Panc1 (cell line): ENCODE data around the gene EPC1. TPM values are rescaled to one million over a fixed set of nuclear protein-coding genes. Genes with fewer than 3 reads are reported as not detected.
"Not testable (repeated sequence)": the region's sequence is repeated elsewhere in the genome, so short reads cannot be mapped to it uniquely, and the experiment has no call there.

ENCODE experiments used
- ATAC-seq: fragments of 200-7000 bp; cut with Tn5 transposase; 2 replicates; pipeline ENCODE4 v1.9.1; 2020; ENCODE audit warnings: mild to moderate bottlenecking, moderate library complexity
- Bru-seq: library from RNA; stranded (reverse); fragments of 400-500 nt; gene quantifications from one replicate; lab custom pipeline; 2021; lab: Mats Ljungman, UMichigan
- BruChase-seq, 2 experiments: library from RNA; stranded (reverse); fragments of 400-500 nt; gene quantifications; one replicate each; lab custom pipeline; 2021; lab: Mats Ljungman, UMichigan
- BruUV-seq: library from RNA; stranded (reverse); fragments of 400-500 nt; replicated peaks from 2 replicates; lab custom pipeline; 2021; lab: Mats Ljungman, UMichigan
- CTCF ChIA-PET: fragments of 300-600 bp; sonication (Branson Sonifier 250); formaldehyde crosslinking; loops from one replicate; lab custom pipeline; 2022; ENCODE audit warnings: antibody characterized with exemption; lab: Charles Lee
- POLR2A ChIA-PET: fragments of 300-600 bp; sonication (Branson Sonifier 250); formaldehyde crosslinking; loops from one replicate; lab custom pipeline; 2022; ENCODE audit warnings: antibody characterized with exemption; lab: Charles Lee
- DNase-seq: peaks from one replicate; pipeline ENCODE4 v3.0.0-alpha.2; 2010; ENCODE audit warnings: low read depth, low spot score
- H3K27ac ChIP-seq: 2 replicates; pipeline ENCODE4 v1.5.1; 2011; ENCODE audit warnings: mild to moderate bottlenecking, low read length, inconsistent platforms
- H3K27me3 ChIP-seq: fragments of 200-500 bp; sonication (Bioruptor generic); 2 replicates; pipeline ENCODE4 v1.6.0; 2014; ENCODE audit warnings: low read length, inconsistent platforms; ENCODE audit not compliant: control insufficient read depth, insufficient read depth
- H3K36me3 ChIP-seq: fragments of 200-500 bp; sonication (Bioruptor generic); 2 replicates; pipeline ENCODE4 v1.5.1; 2014; ENCODE audit warnings: inconsistent platforms, mild to moderate bottlenecking, low read length, moderate library complexity; ENCODE audit not compliant: control insufficient read depth, insufficient read depth
- H3K4me1 ChIP-seq: 2 replicates; pipeline ENCODE4 v1.5.1; 2011; ENCODE audit warnings: inconsistent platforms, mild to moderate bottlenecking, low read length, moderate library complexity; ENCODE audit not compliant: control insufficient read depth, insufficient read depth
- H3K4me3 ChIP-seq, 2 experiments: 2 replicates each; pipeline ENCODE4 v1.5.1; 2011 to 2012; ENCODE audit warnings: low read depth in 2 of 2, low read length in 2 of 2, mild to moderate bottlenecking in 2 of 2, inconsistent platforms in 1 of 2, moderate library complexity in 1 of 2
- H3K9me3 ChIP-seq: fragments of 200-500 bp; sonication (Bioruptor generic); 2 replicates; pipeline ENCODE4 v1.5.1; 2014; ENCODE audit warnings: low read depth, mild to moderate bottlenecking, inconsistent platforms, low read length, moderate library complexity; ENCODE audit not compliant: control insufficient read depth, insufficient read depth
- POLR2AphosphoS5 ChIP-seq: IDR thresholded peaks from 2 replicates; pipeline ENCODE4 v1.6.1; 2012; ENCODE audit warnings: mild to moderate bottlenecking, low read depth, low read length, moderate library complexity
- SIN3A ChIP-seq: IDR thresholded peaks from 2 replicates; pipeline ENCODE4 v1.6.1; 2012; ENCODE audit warnings: low read depth, mild to moderate bottlenecking, low read length, moderate library complexity, borderline replicate concordance; ENCODE audit not compliant: insufficient read depth
- TCF7L2 ChIP-seq: IDR thresholded peaks from 2 replicates; pipeline ENCODE4 v1.6.1; 2011; ENCODE audit warnings: mild to moderate bottlenecking, low read depth, low read length, inconsistent platforms
- in situ Hi-C: cut with HindIII; loops from 2 replicates; pipeline ENCODE4 v1.10.0; 2016; ENCODE audit warnings: low sequenced_read_pairs, low pct_unique_long_range_greater_than_20kb
- intact Hi-C: fragments of 100-400 bp; cut with micrococcal nuclease; formaldehyde crosslinking; loops from one replicate; pipeline ENCODE4 v1.10.0; 2022; ENCODE audit not compliant: unreplicated experiment
- long read RNA-seq: library from polyadenylated mRNA; unstranded; transcript quantifications from one replicate; pipeline ENCODE4 v2.0.0, GENCODE V29; 2021; ENCODE audit not compliant: unreplicated experiment
- polyA plus RNA-seq: library from polyadenylated mRNA; unstranded; fragments of >200 nt; gene quantifications from one replicate; pipeline ENCODE4 v1.2.1, GENCODE V29; 2012; ENCODE audit warnings: missing spikeins; ENCODE audit not compliant: insufficient read length
- total RNA-seq: library from RNA; stranded (reverse); gene quantifications from one replicate; pipeline ENCODE4 v1.2.1, GENCODE V29; 2021; ENCODE audit not compliant: unreplicated experiment
- TF ChIP-seq, protein P1 (sequence below): fragments of 450-650 bp; IDR thresholded peaks from 2 replicates; pipeline ENCODE4 v1.5.1; 2017; ENCODE audit warnings: mild to moderate bottlenecking
- TF ChIP-seq, protein P2 (sequence below), 2 experiments: IDR thresholded peaks; 2 replicates each; pipeline ENCODE4 v1.6.1; 2011 to 2012; ENCODE audit warnings: low read depth in 2 of 2, control low read depth in 1 of 2, low read length in 1 of 2, mild to moderate bottlenecking in 1 of 2, moderate library complexity in 1 of 2; ENCODE audit not compliant: insufficient read depth in 1 of 2

Gene EPC1, protein sequence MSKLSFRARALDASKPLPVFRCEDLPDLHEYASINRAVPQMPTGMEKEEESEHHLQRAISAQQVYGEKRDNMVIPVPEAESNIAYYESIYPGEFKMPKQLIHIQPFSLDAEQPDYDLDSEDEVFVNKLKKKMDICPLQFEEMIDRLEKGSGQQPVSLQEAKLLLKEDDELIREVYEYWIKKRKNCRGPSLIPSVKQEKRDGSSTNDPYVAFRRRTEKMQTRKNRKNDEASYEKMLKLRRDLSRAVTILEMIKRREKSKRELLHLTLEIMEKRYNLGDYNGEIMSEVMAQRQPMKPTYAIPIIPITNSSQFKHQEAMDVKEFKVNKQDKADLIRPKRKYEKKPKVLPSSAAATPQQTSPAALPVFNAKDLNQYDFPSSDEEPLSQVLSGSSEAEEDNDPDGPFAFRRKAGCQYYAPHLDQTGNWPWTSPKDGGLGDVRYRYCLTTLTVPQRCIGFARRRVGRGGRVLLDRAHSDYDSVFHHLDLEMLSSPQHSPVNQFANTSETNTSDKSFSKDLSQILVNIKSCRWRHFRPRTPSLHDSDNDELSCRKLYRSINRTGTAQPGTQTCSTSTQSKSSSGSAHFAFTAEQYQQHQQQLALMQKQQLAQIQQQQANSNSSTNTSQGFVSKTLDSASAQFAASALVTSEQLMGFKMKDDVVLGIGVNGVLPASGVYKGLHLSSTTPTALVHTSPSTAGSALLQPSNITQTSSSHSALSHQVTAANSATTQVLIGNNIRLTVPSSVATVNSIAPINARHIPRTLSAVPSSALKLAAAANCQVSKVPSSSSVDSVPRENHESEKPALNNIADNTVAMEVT
- total RNA-seq: 18.4 TPM
- 8.1 TPM for polyA plus RNA-seq
- percentile 89 among the genes with signal in this experiment for Bru-seq, nascent RNA
- percentile 69 among the genes with signal in this experiment for BruChase-seq, experiment 1, labeled RNA remaining after a 2-hour chase
- percentile 60 among the genes with signal in this experiment for BruChase-seq, experiment 2, labeled RNA remaining after a 6-hour chase
- long read RNA-seq, full-length matches to known transcripts: 3 of 8 reads
- long read RNA-seq, partial matches to known transcripts: 4 of 8 reads
- long read RNA-seq, other reads (novel, unspliced or antisense): 1 of 8 reads

DNA sequence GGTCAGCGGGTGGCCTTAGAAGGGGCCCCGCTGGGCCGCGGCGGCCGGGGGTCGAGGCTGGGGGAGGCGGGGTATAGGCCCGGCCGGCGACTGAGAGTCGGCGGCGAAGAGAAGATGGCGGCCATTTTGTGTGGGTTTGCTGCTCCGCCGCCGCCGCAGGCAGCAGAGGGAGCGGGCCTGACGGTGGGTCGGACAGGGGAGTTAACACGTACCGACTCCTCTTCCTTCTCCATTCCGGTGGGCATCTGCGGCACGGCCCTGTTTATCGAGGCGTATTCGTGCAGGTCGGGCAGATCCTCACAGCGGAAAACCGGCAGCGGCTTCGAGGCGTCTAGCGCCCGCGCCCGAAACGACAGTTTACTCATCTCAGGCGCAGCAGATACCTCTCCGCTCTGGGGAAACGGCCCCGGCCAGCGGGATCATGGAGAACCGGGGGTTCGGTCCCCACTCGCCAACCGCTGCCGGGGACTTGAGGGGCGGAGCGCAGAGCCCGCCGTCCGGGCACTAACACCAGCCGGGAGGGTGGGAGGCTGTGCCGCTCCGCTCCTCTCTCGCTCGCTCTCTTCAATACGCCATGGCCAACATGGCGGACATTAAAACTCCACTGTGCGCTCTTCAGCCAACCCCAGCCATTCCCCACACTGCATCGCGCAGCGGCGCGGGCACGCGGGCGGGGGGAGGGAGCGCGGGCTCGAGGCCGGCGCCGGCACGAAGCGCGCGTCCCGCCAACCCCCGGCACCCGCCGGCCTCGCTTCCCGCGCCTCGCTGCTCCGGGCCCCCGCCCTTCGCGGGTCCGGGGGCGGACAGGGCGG lies at the start of gene EPC1:
Gene EPC1 (minus strand): TSS at position 608 of the 812 bp plus-strand sequence. CDS start 243 bp downstream, at position 365.
- H3K4me3 ChIP-seq: peak within 1 kb of the TSS; percentile 81 to 91
- H3K27me3 ChIP-seq: no peaks in the 10 kb centered on the region
- intact Hi-C loops (loop anchor here (2.0 kb wide), 1 partner anchor 90 kb away; no protein-coding TSS in a partner anchor), in situ Hi-C loops (no loop called here)
- peaks cover 27% of the 10 kb centered on the region for H3K4me1 ChIP-seq
- TF ChIP-seq, protein P1, sequence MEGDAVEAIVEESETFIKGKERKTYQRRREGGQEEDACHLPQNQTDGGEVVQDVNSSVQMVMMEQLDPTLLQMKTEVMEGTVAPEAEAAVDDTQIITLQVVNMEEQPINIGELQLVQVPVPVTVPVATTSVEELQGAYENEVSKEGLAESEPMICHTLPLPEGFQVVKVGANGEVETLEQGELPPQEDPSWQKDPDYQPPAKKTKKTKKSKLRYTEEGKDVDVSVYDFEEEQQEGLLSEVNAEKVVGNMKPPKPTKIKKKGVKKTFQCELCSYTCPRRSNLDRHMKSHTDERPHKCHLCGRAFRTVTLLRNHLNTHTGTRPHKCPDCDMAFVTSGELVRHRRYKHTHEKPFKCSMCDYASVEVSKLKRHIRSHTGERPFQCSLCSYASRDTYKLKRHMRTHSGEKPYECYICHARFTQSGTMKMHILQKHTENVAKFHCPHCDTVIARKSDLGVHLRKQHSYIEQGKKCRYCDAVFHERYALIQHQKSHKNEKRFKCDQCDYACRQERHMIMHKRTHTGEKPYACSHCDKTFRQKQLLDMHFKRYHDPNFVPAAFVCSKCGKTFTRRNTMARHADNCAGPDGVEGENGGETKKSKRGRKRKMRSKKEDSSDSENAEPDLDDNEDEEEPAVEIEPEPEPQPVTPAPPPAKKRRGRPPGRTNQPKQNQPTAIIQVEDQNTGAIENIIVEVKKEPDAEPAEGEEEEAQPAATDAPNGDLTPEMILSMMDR: 0 out of 2 replicates have a peak, but pooled peaks have one; percentile 30
- no peak for TF ChIP-seq SIN3A
- TF ChIP-seq POLR2AphosphoS5: peak; percentile 86
- no peaks in the 10 kb centered on the region for H3K9me3 ChIP-seq
- ATAC-seq: peak; percentile 89
- H3K36me3 ChIP-seq: peaks cover 6% of the 10 kb centered on the region
- CTCF ChIA-PET: no interaction called here
- BruUV-seq: no TSS peak
- peak within 1 kb of the TSS; percentile 91 for H3K27ac ChIP-seq
- peak; percentile 43 for DNase-seq
- POLR2A ChIA-PET: no interaction called here

DNA sequence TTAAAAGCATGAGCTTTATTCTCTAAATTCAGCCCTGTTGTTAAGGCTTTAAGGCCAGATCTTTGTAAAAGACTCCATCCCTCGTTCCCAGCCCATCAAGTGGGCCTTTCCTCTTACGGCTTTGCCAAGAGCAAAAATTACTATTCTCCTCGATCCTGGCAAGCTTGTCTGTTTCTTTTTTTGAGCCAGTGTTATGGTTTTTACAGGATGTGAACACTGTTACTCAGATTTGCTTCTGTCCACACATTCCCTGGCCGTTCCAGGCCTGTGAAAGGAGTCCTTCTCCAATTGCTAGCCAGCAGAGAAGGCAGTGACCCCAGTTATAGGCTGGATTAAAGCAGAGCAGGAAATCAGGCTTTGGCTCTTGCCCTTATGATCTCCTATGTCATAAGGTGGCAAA lies 47.0 kb upstream of the EPC1 start:
- DNase-seq (no peak), ATAC-seq (no peak)
- no peak overlapping the region for H3K4me3 ChIP-seq
- ChIA-PET POLR2A (no interaction called here), CTCF (no interaction called here)
- in situ Hi-C loops (no loop called here), intact Hi-C loops (no loop called here)
- H3K36me3 ChIP-seq: no peaks in the 10 kb centered on the region
- no peaks in the 10 kb centered on the region for H3K27me3 ChIP-seq
- no TSS peak for BruUV-seq
- TF ChIP-seq SIN3A (no peak), POLR2AphosphoS5 (no peak), TCF7L2 (no peak)
- TF ChIP-seq, protein P2, sequence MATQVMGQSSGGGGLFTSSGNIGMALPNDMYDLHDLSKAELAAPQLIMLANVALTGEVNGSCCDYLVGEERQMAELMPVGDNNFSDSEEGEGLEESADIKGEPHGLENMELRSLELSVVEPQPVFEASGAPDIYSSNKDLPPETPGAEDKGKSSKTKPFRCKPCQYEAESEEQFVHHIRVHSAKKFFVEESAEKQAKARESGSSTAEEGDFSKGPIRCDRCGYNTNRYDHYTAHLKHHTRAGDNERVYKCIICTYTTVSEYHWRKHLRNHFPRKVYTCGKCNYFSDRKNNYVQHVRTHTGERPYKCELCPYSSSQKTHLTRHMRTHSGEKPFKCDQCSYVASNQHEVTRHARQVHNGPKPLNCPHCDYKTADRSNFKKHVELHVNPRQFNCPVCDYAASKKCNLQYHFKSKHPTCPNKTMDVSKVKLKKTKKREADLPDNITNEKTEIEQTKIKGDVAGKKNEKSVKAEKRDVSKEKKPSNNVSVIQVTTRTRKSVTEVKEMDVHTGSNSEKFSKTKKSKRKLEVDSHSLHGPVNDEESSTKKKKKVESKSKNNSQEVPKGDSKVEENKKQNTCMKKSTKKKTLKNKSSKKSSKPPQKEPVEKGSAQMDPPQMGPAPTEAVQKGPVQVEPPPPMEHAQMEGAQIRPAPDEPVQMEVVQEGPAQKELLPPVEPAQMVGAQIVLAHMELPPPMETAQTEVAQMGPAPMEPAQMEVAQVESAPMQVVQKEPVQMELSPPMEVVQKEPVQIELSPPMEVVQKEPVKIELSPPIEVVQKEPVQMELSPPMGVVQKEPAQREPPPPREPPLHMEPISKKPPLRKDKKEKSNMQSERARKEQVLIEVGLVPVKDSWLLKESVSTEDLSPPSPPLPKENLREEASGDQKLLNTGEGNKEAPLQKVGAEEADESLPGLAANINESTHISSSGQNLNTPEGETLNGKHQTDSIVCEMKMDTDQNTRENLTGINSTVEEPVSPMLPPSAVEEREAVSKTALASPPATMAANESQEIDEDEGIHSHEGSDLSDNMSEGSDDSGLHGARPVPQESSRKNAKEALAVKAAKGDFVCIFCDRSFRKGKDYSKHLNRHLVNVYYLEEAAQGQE (IDR thresholded peaks at IDR 0.05; ENCODE audit: insufficient read depth in 1 of 2, low read depth in 2 of 2, low read length in 1 of 2): no peak
- TF ChIP-seq, protein P1: no peak
- H3K9me3 ChIP-seq: no peaks in the 10 kb centered on the region
- no peaks in the 10 kb centered on the region for H3K4me1 ChIP-seq
- H3K27ac ChIP-seq: no peak overlapping the region

DNA sequence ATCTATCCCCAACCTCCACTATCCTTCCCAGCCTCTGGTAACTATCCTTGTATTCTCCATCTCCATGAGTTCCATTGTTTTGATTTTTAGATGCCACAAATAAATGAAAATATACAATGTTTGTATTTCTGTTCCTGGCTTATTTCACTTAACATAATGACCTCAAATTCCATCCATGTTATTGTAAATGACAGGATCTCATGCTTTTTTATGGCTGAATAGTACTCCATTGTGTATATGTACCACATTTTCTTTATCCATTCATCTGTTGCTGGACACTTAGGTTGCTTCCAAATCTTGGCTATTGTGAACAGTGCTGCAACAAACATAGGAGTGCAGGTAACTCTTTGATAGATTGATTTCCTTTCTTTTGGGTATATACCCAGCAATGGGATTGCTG lies 45.3 kb upstream of the EPC1 start:
- CTCF ChIA-PET, intact Hi-C loops, H3K27ac ChIP-seq, POLR2A ChIA-PET, H3K4me3 ChIP-seq, H3K36me3 ChIP-seq, H3K4me1 ChIP-seq, H3K27me3 ChIP-seq, H3K9me3 ChIP-seq, DNase-seq, in situ Hi-C loops, ATAC-seq, BruUV-seq: not testable (repeated sequence)
